K562 (cell line): ENCODE results near the gene SLC22A23. TPM values are rescaled to one million over a fixed set of nuclear protein-coding genes. Genes with fewer than 3 reads are reported as not detected.

Experiments
- BACH1 ChIP-seq: fragments of 200-800 bp; sonication (Bioruptor generic); IDR thresholded peaks from 2 replicates; pipeline ENCODE4 v1.6.1; 2016; ENCODE audit warnings: missing genetic modification characterization, missing compliant biosample characterization
- CHD4 ChIP-seq: fragments of 200-600 bp; sonication (generic); IDR thresholded peaks from 3 replicates; pipeline ENCODE4 v1.6.1; 2012; ENCODE audit warnings: low read depth, mild to moderate bottlenecking, mixed read lengths, low read length, inconsistent platforms; ENCODE audit not compliant: insufficient read depth, insufficient replicate concordance, poor library complexity, severe bottlenecking
- CREM ChIP-seq: IDR thresholded peaks from 2 replicates; pipeline ENCODE4 v1.6.1; 2014; ENCODE audit warnings: antibody characterized with exemption, low read depth
- CTBP1 ChIP-seq: fragments of 450-650 bp; IDR thresholded peaks from 2 replicates; pipeline ENCODE4 v1.6.1; 2016; ENCODE audit warnings: borderline replicate concordance
- EGR1 ChIP-seq: fragments of 450-650 bp; conservative IDR thresholded peaks from 2 replicates; pipeline ENCODE4 v1.6.1; 2017; ENCODE audit warnings: mild to moderate bottlenecking
- MCM3 ChIP-seq: fragments of 450-650 bp; IDR thresholded peaks from 2 replicates; pipeline ENCODE4 v1.6.1; 2016
- NR4A1 ChIP-seq, 2 experiments: fragments of 250-450 bp in 1 of 2; fragments of 450-650 bp in 1 of 2; sonication (Bioruptor Pico) in 1 of 2; IDR thresholded peaks; 2 replicates each; pipeline versions ENCODE4 v1.4.0 to v1.6.1; 2016 to 2020; ENCODE audit warnings: mild to moderate bottlenecking in 2 of 2, missing compliant biosample characterization in 1 of 2, missing genetic modification characterization in 1 of 2, moderate library complexity in 1 of 2
- NRF1 ChIP-seq, 2 experiments: fragments of 450-650 bp; IDR thresholded peaks in 1 of 2; conservative IDR thresholded peaks in 1 of 2; 2 replicates each; pipeline ENCODE4 v1.6.1; 2014; ENCODE audit warnings: mild to moderate bottlenecking in 2 of 2
- PML ChIP-seq: IDR thresholded peaks from 2 replicates; pipeline ENCODE4 v1.6.1; 2012; ENCODE audit warnings: low read length, inconsistent platforms
- POLR2A ChIP-seq: fragments of 450-650 bp; conservative IDR thresholded peaks from 2 replicates; pipeline ENCODE4 v1.6.1; 2016
- XRCC5 ChIP-seq: fragments of 200-400 bp; formaldehyde crosslinking; IDR thresholded peaks from 2 replicates; pipeline ENCODE4 v1.6.1; 2017; ENCODE audit warnings: low read depth, mild to moderate bottlenecking, low read length
- ZFX ChIP-seq: sonication (generic); formaldehyde crosslinking; IDR thresholded peaks from 2 replicates; pipeline ENCODE4 v1.8.0; 2022; ENCODE audit warnings: mild to moderate bottlenecking, missing genetic modification reagents, moderate library complexity
- ZNF174 ChIP-seq: fragments of 250-450 bp; sonication (Bioruptor Pico); IDR thresholded peaks from 2 replicates; pipeline ENCODE4 v1.4.0; 2020; ENCODE audit warnings: mild to moderate bottlenecking
- ZNF589 ChIP-seq: fragments of 200-800 bp; sonication (Bioruptor generic); IDR thresholded peaks from 2 replicates; pipeline ENCODE4 v1.6.1; 2016; ENCODE audit warnings: low read depth, missing genetic modification characterization, missing compliant biosample characterization
- ZNF717 ChIP-seq: fragments of 250-450 bp; sonication (Bioruptor Pico); IDR thresholded peaks from 2 replicates; pipeline ENCODE4 v1.5.0; 2021
- ZNF785 ChIP-seq: fragments of 250-450 bp; sonication (Bioruptor Pico); IDR thresholded peaks from 2 replicates; pipeline ENCODE4 v1.4.0; 2020; ENCODE audit warnings: mild to moderate bottlenecking
- polyA plus RNA-seq, 8 experiments: library from polyadenylated mRNA; depleted of rRNA in 4 of 8; stranded (reverse) in 5 of 8; unstranded in 3 of 8; fragments of >200 nt; fragmentation: Nextera tagmentation in 2 of 8; fragmentation: Illumina TruSeq in 1 of 8; extraction: Ambion mirVana in 2 of 8; extraction: Trizol in 1 of 8; gene quantifications; 2 replicates each; pipeline versions ENCODE4 v1.2.1 to v1.2.3, GENCODE V29; 2011 to 2014; ENCODE audit warnings: inconsistent platforms in 1 of 8, missing spikeins in 1 of 8
- total RNA-seq, 7 experiments: library from RNA; depleted of rRNA in 6 of 7; stranded (reverse); fragments of >200 nt in 6 of 7; fragmentation: Illumina TruSeq in 2 of 7; extraction: Trizol in 2 of 7; gene quantifications; 2 replicates each; pipeline versions ENCODE4 v1.2.1 to v1.2.3, GENCODE V29; 2011 to 2021; ENCODE audit warnings: low replicate concordance in 1 of 7
- TF ChIP-seq, protein P1 (sequence below): fragments of 250-450 bp; sonication (Bioruptor Pico); IDR thresholded peaks from 2 replicates; pipeline ENCODE4 v1.9.0; 2021; ENCODE audit warnings: mild to moderate bottlenecking
- TF ChIP-seq, protein P2 (sequence below): fragments of 450-650 bp; IDR thresholded peaks from 2 replicates; pipeline ENCODE4 v1.6.1; 2017; ENCODE audit warnings: antibody characterized with exemption
- TF ChIP-seq, protein P3 (sequence below): fragments of 150-350 bp; conservative IDR thresholded peaks from 2 replicates; pipeline ENCODE4 v1.6.1; 2014; ENCODE audit warnings: low read length
- TF ChIP-seq, protein P4 (sequence below): fragments of 250-450 bp; sonication (Bioruptor Pico); IDR thresholded peaks from 2 replicates; pipeline ENCODE4 v1.4.0; 2020; ENCODE audit warnings: borderline replicate concordance
- TF ChIP-seq, protein P5 (sequence below): sonication (generic); formaldehyde crosslinking; IDR thresholded peaks from 2 replicates; pipeline ENCODE4 v1.8.0; 2022; ENCODE audit warnings: mild to moderate bottlenecking, low read depth, missing genetic modification reagents

SLC22A23 gene
- total and polyA plus RNA-seq, 9 of the 15 experiments (the other 6 are each of a cell fraction or from before 2014, with no cell fraction given), result 0.30 to 8.7 (median 2.5) TPM

DNA sequence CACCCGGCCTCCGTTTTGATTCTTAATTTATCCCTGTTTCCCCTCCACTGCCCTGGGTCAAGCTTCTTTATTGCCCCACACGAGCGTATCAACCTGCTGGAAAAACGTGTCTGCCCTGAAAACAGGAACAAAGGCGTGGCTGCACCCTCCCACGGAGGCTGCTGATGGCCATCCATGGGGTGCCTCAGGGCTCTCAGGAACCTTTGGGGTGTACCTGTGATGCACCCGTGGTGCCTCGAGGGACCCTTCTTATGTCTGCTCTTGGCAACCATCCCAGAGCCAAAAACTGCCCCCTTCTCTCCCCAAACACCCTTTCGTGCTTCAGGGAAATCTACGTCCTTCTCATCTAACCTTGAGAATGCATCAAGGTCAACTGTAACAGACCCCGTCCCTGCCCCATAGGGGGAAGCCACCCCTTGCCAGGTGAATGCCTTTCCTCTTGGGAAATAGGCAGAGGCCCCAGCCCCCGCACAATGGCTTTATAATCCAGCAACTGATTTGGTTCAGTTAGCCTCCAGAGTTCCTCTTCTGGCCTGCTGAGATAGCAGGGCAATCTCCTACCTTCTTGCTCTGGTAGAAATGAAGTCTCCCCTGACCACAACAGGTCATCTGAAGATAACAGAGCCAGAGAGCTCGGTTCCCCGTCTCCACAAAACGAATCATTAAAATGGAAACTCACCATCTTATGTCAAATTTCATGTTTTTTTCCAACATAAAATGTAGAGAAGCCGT, 168.7 kb downstream of the SLC22A23 start (continued):
- TF ChIP-seq, protein P1, sequence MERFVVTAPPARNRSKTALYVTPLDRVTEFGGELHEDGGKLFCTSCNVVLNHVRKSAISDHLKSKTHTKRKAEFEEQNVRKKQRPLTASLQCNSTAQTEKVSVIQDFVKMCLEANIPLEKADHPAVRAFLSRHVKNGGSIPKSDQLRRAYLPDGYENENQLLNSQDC, result no peak
- TF ChIP-seq NR4A1 (CRISPR knock-in tag; IDR thresholded peaks at IDR 0.05) (no peak), NR4A1 (tag; IDR thresholded peaks at IDR 0.05) (peak; percentile 85), NRF1 (conservative IDR thresholded peaks at IDR 0.05 in 1 of 2, IDR thresholded peaks at IDR 0.05 in 1 of 2) (no peak; a peak in 1 of 4 replicates), CHD4 (no peak), XRCC5 (no peak), ZNF174 (CRISPR knock-in tag) (no peak), ZNF589 (CRISPR knock-in tag) (peak; percentile 95), POLR2A (no peak), ZNF717 (CRISPR knock-in tag) (no peak), MCM3 (no peak), BACH1 (tag) (no peak), CREM (peak; percentile 71), ZFX (CRISPR knock-in tag) (no peak), PML (peak; percentile 99), CTBP1 (peak; percentile 90), EGR1 (peak; percentile 90), ZNF785 (CRISPR knock-in tag) (no peak)
- TF ChIP-seq, protein P2, sequence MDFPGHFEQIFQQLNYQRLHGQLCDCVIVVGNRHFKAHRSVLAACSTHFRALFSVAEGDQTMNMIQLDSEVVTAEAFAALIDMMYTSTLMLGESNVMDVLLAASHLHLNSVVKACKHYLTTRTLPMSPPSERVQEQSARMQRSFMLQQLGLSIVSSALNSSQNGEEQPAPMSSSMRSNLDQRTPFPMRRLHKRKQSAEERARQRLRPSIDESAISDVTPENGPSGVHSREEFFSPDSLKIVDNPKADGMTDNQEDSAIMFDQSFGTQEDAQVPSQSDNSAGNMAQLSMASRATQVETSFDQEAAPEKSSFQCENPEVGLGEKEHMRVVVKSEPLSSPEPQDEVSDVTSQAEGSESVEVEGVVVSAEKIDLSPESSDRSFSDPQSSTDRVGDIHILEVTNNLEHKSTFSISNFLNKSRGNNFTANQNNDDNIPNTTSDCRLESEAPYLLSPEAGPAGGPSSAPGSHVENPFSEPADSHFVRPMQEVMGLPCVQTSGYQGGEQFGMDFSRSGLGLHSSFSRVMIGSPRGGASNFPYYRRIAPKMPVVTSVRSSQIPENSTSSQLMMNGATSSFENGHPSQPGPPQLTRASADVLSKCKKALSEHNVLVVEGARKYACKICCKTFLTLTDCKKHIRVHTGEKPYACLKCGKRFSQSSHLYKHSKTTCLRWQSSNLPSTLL, result no peak
- TF ChIP-seq, protein P3, sequence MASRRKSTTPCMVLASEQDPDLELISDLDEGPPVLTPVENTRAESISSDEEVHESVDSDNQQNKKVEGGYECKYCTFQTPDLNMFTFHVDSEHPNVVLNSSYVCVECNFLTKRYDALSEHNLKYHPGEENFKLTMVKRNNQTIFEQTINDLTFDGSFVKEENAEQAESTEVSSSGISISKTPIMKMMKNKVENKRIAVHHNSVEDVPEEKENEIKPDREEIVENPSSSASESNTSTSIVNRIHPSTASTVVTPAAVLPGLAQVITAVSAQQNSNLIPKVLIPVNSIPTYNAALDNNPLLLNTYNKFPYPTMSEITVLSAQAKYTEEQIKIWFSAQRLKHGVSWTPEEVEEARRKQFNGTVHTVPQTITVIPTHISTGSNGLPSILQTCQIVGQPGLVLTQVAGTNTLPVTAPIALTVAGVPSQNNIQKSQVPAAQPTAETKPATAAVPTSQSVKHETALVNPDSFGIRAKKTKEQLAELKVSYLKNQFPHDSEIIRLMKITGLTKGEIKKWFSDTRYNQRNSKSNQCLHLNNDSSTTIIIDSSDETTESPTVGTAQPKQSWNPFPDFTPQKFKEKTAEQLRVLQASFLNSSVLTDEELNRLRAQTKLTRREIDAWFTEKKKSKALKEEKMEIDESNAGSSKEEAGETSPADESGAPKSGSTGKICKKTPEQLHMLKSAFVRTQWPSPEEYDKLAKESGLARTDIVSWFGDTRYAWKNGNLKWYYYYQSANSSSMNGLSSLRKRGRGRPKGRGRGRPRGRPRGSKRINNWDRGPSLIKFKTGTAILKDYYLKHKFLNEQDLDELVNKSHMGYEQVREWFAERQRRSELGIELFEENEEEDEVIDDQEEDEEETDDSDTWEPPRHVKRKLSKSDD, result no peak
- TF ChIP-seq, protein P4, sequence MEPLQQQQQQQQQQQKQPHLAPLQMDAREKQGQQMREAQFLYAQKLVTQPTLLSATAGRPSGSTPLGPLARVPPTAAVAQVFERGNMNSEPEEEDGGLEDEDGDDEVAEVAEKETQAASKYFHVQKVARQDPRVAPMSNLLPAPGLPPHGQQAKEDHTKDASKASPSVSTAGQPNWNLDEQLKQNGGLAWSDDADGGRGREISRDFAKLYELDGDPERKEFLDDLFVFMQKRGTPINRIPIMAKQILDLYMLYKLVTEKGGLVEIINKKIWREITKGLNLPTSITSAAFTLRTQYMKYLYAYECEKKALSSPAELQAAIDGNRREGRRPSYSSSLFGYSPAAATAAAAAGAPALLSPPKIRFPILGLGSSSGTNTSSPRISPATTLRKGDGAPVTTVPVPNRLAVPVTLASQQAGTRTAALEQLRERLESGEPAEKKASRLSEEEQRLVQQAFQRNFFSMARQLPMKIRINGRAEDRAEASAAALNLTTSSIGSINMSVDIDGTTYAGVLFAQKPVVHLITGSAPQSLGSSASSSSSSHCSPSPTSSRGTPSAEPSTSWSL (CRISPR knock-in tag), result no peak
- TF ChIP-seq, protein P5, sequence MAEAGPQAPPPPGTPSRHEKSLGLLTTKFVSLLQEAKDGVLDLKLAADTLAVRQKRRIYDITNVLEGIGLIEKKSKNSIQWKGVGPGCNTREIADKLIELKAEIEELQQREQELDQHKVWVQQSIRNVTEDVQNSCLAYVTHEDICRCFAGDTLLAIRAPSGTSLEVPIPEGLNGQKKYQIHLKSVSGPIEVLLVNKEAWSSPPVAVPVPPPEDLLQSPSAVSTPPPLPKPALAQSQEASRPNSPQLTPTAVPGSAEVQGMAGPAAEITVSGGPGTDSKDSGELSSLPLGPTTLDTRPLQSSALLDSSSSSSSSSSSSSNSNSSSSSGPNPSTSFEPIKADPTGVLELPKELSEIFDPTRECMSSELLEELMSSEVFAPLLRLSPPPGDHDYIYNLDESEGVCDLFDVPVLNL (CRISPR knock-in tag), result no peak
